GM19099 (cell line): ENCODE results near the gene HDGFL2.
A peak's percentile ranks its signal among the peaks of the same experiment; 100 is the strongest.

ENCODE experiments used
- POLR2A ChIP-seq: IDR thresholded peaks from 3 replicates; pipeline ENCODE4 v1.6.1; 2011; ENCODE audit warnings: low read depth; ENCODE audit not compliant: insufficient read length; ENCODE audit errors: extremely low read depth

The HDGFL2 gene

GRCh38 chr19:4472174-4472974 lies at the start of gene HDGFL2:
Gene HDGFL2, plus strand, starts transcription at chr19:4472297. Its CDS starts 54 bp downstream, at chr19:4472351.
- TF ChIP-seq POLR2A: peak; percentile 39

DNA sequence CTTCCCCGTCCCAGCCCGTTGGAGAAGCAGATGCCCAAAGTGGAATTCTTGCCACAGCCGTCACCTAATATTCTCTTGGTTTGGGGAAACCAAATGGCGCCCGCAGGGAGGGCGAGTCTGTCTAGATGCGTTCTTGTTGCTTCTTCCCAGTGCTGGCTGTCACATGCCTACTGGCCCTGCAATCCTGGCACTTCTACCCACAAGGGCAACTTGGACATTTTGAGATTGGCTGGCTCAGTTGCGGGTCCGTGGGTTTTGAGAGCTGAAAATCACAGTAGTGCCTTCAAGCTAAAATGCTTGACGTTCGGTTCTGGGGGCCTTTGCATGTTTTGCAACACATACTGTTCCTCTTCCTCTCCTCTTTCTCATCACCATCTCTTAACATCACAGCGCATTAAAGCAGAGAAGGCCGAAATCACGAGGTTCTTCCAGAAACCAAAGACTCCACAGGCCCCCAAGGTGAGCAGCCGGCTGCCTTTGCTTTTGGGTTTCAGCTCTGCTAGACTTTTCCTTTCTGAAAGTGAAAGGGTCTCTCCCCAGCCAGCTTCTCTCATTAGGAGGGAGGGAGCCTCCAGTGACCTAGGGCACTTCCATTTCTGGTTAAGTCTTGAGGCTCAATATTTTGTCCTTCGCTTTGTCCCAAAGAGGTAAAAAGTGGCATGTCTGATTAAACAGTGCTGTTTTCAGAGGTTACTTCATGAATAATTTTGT lies 48.5 kb upstream of the HDGFL2 start:
- no peak for TF ChIP-seq POLR2A

DNA sequence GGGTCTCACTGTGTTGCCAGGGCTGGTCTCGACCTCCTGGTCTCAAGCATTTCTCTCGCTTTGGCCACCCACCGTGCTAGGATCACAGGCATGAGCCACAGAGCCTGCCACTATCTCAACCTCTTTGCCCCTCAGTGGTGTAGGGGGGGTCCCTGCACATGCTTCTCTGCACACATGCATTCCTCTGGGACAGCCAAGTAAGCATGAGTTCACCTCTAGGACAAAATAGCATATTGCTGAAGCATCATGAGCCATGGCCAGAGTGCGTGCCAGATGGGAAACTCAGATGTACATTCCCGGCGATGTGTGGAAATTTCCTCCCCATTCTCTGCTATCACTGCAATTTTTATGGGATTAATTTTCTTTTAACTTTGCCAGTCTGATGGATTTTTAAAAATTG lies 46.6 kb upstream of the HDGFL2 start:
- no peak for TF ChIP-seq POLR2A

- no peak for TF ChIP-seq POLR2A
Measured at GRCh38 chr19:4428326-4428975, 43.6 kb upstream of the HDGFL2 start.

- no peak for TF ChIP-seq POLR2A
Measured at GRCh38 chr19:4429256-4429655, 42.8 kb upstream of the HDGFL2 start.

DNA sequence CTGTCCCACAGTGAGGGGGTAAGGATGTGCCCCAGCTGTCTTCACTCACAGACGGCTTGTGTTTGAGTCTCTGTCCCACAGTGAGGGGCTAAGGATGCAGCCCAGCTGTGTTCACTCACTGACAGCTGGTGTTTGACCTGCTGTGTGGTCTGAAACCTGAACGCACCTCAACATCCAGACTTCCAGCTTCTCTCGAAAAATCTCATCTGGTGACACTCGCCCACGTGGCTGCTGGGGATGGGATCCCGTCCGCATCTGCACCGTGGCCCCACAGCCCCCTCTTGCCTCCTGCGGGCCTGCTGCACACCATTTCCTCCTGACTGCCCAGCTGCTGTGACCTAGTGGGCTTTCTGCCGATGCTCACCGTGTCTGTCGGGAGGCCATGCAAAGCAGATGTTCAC lies 42.3 kb upstream of the HDGFL2 start:
- TF ChIP-seq POLR2A: no peak

DNA sequence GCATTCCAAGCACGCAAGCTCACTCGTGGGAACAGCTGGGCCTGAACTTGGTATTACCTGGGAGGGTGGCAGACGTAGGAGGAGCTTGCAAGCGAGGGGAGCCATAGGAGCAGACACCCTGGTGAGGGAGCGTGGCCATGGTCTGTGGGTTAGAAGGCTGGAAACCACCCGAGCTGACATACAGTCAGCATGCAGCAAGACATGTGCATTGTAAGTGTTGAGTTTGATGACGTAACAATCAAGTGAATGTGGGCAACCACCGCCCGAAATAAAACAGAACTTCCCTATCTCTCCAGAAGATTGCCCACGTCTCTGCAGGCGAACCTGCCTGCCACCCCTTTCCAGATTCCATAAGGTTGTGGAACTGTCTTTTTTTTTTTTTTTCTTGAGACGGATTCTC lies 41.3 kb upstream of the HDGFL2 start:
- no peak for TF ChIP-seq POLR2A

DNA sequence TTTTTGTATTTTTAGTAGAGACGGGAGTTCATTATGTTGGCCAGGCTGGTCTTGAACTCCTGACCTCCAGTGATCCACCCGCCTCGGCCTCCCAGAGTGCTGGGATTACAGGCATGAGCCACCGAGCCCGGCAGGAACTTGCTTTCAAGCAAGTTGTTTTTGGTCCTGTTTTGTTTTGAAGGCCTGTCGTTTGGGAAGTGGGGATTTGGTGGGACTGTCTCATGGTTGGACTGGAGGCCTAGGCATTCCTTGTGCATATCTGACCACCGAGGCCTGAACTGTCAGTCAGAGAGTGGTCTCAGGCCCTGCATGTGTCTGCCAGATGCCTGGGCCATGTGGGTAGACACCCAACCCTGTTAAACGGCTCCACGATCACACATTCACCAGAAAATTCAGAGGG lies 40.8 kb upstream of the HDGFL2 start:
- TF ChIP-seq POLR2A: no peak

- TF ChIP-seq POLR2A: no peak
Measured at GRCh38 chr19:4431808-4432674, 40.1 kb upstream of the HDGFL2 start.

GRCh38 chr19:4432918-4433506 lies 39.1 kb upstream of the HDGFL2 start:
- TF ChIP-seq POLR2A: no peak

DNA sequence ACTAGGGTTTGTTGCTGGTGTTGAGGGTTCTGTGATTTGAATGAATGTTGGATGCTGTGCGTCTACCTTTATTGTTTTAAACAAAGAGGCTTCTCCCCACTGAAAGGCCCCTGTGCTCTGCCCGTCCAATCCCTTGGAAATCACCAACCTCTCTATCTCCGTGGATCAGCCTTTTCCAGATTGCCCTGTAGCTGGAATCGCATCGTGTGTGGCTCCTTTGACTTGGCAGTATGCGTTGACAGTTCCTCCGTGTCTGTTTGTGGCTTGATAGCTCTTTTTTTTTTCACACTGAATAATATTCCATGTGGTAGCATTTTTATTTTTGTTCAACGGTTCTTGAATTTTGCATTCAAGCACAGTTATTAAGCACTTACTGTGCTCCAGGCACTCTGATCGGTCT lies 37.7 kb upstream of the HDGFL2 start:
- no peak for TF ChIP-seq POLR2A

- TF ChIP-seq POLR2A: no peak
Measured at GRCh38 chr19:4436231-4436630, 35.9 kb upstream of the HDGFL2 start.

DNA sequence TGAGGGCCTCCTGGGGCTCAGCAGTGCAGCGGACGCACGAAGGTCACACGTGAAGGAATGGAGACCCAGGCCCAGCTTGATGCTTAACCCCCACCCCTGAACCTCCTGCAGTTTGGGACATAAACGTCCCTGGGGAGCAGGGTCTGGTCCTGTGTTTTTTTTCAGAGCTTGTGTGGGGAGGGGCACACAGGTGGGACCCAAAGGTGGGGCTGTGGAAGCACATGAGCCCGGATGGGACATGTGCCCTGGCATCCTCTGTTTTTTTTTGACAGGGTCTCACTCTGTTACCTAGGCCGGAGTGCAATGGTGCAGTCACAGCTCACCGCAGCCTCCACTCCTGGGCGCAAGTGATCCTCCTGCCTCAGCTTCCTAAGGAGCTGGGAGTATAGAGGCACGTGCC lies 35.0 kb upstream of the HDGFL2 start:
- no peak for TF ChIP-seq POLR2A

- no peak for TF ChIP-seq POLR2A
Measured at GRCh38 chr19:4439243-4439642, 32.9 kb upstream of the HDGFL2 start.

GRCh38 chr19:4441994-4442818 lies 29.9 kb upstream of the HDGFL2 start:
- no peak for TF ChIP-seq POLR2A

GRCh38 chr19:4442819-4443146 lies 29.3 kb upstream of the HDGFL2 start:
- no peak for TF ChIP-seq POLR2A
